Hematopoietic multipotent progenitor cell (in vitro differentiated cells): Measurements from ENCODE around the gene SLC9A9. TPM values are rescaled to one million over a fixed set of nuclear protein-coding genes. Genes with fewer than 3 reads are reported as not detected.
A peak's percentile ranks its signal among the peaks of the same experiment; 100 is the strongest.
"Not testable (repeated sequence)": the region's sequence is repeated elsewhere in the genome, so short reads cannot be mapped to it uniquely, and the experiment has no call there.

Experiments used
- DNase-seq, 3 donors: peaks; one replicate each; pipeline ENCODE4 v3.0.0-alpha.2; 2011 to 2015; ENCODE audit warnings: low read depth in 2 of 3, low spot score in 2 of 3
- total RNA-seq: library from RNA; depleted of rRNA; stranded (reverse); fragments of >200 nt; gene quantifications from one replicate; pipeline ENCODE4 v1.2.3, GENCODE V29; 2012

Gene SLC9A9
- total RNA-seq: 9.7 TPM

- peak in 2 of 3 donors; percentile 44 to 74 for DNase-seq
Observed at GRCh38 chr3:143847787-143848631, at the start of gene SLC9A9. SLC9A9 (minus strand) TSS chr3:143848468; CDS start chr3:143848322, 146 bp downstream.

- DNase-seq: no peak
Observed at GRCh38 chr3:143897576-143898295, 49.5 kb upstream of the SLC9A9 start.

DNA sequence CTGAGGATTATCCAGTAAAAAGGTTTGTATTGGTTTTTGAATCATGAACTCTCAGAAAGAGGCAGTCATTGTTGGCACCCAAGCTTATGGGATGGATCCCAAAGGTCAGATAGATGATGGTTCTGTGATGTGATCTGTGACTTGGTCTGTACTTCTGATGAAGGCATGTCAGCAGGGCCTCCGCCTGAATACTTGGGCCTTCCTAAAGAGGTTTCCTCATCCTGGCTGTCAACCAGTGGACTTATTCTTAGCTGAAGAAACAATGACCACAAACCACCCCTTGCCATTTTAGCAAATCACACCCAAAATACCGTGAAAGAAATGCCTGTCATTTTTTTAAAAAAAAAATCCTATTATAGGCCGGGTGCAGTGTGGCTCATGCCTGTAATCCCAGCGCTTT is 48.2 kb upstream of the SLC9A9 start:
- no peak for DNase-seq

DNA sequence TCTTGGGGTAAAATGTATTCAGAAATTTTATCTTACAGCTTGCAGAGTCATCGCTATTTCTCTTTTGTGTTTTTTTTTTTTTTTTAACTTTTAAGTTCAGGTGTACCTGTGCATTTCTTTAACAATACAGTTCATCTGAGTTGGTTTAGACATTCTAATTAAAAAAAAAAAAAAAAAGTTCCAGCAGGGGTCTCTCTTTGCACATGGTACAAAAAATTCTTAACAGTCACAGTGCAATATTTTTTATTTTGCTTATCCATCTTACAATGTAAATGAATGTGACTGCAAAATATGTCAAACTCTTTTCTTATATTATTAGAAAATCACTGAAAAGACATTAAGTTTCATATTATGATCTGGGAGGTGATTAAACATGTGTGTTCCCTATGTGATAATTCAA is 47.5 kb upstream of the SLC9A9 start:
- DNase-seq: peak in 1 of 3 donors; percentile 67

DNA sequence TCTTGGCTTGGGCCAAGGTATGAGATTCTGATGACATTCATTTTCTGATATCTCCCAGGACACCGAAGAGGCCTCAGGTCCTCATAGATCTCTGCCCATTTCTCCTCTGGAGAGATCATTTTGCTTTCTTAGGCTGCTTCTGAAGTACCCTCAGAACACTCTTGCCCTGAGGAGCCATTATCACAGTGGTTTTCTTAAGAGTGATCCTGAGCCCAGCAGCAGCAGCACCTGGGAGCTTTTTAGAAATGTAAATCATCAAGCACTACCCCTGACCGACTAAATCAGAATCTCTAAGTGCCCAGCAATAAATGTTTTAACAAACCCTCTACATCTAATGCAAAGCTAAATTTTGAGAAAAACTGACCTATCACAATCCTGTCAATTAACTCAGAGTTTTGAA is 40.6 kb upstream of the SLC9A9 start:
- no peak for DNase-seq

DNA sequence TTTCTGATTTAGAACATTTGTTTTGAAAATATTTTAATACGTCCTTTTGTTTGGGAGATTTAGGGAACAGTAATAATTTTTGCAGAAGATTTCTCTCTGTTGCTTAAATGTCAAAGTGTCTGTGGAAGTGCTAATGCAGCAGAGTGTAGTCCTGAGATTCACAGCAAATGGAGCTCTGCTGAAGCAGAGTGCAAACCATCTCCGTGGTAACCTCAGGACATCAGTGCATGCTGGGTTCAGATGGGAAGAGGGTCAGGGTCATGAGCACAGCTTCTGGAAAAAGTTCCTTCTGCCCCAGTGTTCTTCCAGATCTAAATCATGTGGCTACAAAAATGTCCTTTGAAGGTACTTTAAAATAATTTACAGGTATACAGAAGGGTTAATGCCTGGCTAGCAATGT is 39.9 kb upstream of the SLC9A9 start:
- no peak for DNase-seq

- DNase-seq: peak in 2 of 3 donors; percentile 33 to 73
Observed at GRCh38 chr3:143885780-143886427, 37.6 kb upstream of the SLC9A9 start.

- DNase-seq: no peak
Observed at GRCh38 chr3:143884861-143885260, 36.6 kb upstream of the SLC9A9 start.

DNA sequence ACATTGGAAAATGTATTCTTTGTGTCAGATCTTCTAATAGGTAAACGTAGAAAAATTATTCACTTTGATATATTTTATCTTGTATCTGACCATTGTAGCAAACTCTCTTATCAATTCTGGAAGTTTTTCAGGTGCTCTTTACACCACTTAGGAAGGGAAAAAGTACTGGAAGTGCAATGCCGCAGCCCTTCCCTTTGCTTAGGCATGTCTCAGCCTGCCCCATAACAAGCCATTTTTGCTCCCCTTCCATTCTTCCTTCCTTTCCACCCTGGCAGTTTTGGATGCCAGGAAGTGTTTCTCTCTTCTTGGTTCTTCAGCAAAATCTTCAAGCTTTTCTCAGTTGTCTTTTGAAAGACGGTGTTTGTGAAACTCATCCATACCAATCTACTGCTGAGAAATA is 34.9 kb upstream of the SLC9A9 start:
- no peak for DNase-seq

DNA sequence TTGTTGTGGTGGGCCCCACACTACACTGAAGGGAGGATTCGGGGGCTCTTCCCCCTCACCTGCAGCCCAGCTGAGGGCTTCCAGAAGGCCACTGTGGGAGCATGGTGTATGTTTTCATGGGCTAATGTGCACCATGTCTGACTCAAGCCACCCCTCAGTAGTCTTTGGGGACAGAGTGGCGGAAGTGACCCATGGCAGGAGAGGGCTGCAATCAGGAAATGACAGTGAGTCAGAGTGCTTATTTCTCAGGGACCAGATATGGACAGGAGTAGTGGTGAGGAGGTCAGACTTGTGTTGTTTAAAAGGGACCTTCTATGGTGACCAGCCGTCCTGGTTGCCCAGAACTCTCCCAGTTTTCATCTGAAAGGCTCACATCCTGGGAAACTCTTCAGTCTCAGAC is 32.8 kb upstream of the SLC9A9 start:
- DNase-seq: no peak

DNA sequence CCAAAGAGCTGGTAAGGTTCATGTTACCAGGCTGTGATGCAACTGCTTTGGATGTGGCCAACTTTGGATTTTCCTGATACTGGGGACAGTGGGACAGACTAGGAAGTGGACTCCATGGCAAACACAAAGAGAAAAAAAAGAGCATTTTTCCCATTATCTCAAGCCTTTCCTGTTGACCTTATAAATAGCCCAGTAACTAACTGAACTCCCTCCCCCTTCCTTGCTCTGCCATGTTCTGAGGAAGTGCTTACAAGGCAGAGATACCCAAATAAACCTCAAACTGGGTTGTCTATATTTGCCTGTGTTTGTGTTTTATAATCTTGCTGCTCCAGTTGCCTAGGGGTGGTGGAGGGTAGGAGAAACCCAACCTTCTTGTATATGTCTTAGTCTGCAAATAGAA is 27.3 kb upstream of the SLC9A9 start:
- DNase-seq: peak in 1 of 3 donors; percentile 40

DNA sequence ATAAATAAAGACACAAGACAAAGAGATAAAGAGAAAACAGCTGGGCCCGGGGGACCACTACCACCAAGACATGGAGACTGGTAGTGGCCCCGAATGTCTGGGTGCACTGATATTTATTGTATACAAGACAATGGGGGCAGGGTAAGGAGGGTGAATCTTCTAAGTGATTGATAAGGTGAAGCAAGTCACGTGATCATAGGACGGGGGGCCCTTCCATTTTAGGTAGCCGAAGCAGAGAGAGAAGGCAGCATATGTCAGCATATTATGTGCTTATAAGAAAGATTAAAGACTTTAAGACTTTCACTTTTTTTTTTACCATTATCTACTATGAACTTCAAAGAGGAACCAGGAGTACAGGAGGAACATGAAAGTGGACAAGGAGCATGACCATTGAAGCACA is 25.3 kb upstream of the SLC9A9 start:
- not testable (repeated sequence) for DNase-seq

- DNase-seq: no peak
Observed at GRCh38 chr3:143865302-143865701, 17.0 kb upstream of the SLC9A9 start.

DNA sequence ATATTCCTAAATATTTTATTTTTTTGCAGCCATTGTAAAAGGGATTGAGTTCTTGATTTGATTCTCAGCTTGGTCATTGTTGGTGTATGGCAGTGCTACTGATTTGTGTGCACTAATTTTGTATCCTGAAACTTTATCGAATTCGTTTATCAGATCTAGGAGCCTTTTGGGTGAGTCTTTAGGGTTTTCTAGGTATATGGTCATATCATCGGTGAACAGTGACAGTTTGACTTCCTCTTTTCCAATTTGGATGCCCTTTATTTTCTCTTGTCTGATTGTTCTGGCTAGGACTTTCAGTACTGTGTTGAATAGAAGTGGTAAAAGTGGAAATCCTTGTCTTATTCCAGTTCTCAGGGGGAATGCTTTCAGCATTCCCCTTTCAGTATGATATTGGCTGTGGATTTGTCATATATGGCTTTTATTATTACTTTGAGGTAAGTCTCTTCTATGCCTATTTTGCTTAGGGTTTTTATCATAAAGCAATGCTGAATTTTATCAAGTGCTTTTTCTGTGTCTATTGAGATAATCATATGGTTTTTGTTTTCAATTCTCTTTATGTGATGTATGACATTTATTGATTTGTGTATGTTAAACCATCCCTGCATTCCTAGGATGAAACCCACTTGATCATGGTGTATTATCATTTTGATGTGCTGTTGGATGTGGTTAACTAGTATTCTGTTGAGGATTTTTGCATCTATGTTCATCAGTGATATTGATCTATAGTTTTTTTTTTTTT is 11.4 kb upstream of the SLC9A9 start:
- DNase-seq: no peak

DNA sequence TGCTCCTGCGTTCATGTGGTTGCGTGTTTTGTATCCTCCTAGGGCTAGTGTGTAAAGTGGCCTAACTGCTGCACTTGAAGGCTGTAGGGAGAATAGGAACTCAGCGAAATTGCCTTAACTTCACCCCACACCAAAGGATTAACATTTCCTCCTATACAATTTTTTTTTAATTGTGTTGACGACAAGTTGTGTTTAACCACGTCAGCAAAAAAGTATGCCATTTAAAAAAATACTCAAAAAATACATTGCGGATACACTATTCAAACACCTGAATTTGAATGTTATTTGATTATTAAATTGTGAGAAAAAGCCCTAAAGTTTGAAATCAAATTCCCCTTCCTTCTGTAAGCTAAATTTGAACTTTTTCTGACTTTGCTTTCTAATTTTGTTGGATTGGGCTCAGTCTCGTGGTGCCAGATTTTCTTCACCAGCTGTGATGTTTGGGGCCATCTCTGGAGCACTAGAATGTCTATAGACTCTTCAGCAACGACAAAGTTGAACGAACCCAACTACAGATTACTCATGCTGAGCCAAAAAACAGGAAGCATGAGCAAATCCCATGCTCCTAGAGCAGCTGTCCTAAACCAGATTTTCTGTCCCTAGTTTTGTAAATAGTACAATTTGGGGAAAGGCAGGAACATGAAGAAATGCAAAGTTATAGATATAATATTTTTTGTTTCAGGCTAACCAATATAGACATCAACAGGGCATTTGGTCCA is 8.1 kb upstream of the SLC9A9 start:
- no peak for DNase-seq

DNA sequence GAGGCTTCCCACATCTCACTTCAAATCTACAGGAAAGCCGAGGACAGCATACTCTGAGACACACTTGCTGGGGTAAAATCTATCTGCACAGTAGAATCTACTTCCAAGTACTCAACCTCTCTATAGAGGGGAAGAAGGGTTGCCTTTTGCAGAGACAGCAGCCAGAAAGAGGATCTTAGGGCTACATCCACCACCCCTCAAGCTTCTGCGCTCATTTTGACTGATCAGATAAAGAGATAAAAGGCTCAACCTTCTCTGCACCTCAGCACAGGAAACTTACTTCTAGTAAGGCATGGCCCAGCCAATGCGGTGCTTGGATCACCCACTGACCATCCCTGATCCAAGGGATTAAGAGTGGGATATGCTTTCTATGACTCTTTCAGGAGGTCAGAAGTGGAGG is 6.9 kb upstream of the SLC9A9 start:
- no peak for DNase-seq

- DNase-seq: no peak
Observed at GRCh38 chr3:143851331-143852017, 3.2 kb upstream of the SLC9A9 start.

DNA sequence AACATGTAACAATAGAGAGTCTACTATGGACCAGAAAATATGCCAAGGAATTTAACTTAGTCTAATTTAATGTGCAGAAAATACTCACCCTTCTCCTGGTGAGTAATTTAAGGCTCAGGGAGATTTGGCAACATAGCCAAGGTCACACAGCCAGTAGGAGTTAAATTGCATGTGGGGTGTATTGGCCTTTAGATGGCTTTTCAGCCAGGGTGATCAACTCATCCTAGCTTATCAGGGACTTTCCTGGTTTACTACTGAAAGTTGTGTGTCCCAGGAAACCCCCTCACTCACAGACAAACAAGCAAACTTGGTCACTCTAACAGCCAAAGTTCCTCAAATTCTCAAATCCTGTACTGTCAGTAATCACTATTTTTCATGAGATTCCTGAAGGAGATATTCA is 2.6 kb upstream of the SLC9A9 start:
- DNase-seq: no peak

DNA sequence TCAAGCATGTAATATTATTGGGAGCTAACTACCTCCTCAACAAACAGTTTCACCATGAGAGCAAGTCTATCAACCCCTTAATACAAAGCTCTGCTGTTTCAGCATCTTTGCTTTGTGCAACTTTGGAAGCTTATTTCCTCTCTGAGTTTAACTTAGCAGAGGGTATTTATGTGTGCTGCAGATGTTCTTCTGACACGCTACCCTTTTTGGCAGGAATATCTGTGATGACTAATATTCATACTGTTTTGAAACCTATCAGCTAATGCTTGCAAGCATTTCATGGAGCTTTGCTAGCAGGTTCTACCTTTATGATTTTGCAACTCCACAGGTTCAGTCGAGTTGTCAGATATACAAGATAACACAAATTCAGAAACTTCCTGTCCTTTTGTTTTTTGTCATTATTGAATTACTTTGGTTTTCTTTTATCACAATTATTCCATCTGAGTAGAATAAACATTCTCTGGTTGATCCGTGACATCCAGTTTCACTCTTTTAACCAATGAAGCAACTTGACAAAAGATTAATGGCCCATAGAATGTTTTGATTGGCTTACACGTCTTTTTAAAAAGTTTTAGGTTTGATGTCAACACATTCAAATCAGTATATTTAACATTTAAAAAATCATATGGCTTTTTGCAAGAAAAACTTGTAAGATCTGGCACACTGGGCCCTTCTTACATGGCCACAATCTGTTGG is 1.7 kb upstream of the SLC9A9 start:
- no peak for DNase-seq
